GM19438 (cell line): ENCODE results near the gene IFT52.
"Not testable (repeated sequence)": the region's sequence is repeated elsewhere in the genome, so short reads cannot be mapped to it uniquely, and the experiment has no call there.

Experiments used
- ATAC-seq: cut with Tn5 transposase; IDR thresholded peaks from one replicate; pipeline ENCODE4 v1.9.1; 2021; ENCODE audit warnings: low read depth; ENCODE audit not compliant: unreplicated experiment

Gene IFT52

GRCh38 chr20:43631598-43631997 lies 40.9 kb downstream of the IFT52 start:
- no peak for ATAC-seq

- no peak for ATAC-seq
These were observed 45.7 kb downstream of the IFT52 start for GRCh38 chr20:43636429-43636828.

- no peak for ATAC-seq
These were observed 51.8 kb downstream of the IFT52 start for GRCh38 chr20:43642548-43642947.

GRCh38 chr20:43650997-43651525 lies 60.3 kb downstream of the IFT52 start:
- ATAC-seq = no peak

GRCh38 chr20:43651650-43652184 lies 61.0 kb downstream of the IFT52 start:
- not testable (repeated sequence) for ATAC-seq

- no peak for ATAC-seq
These were observed 63.2 kb downstream of the IFT52 start for GRCh38 chr20:43653966-43654365.

- ATAC-seq = not testable (repeated sequence)
These were observed 64.4 kb downstream of the IFT52 start for GRCh38 chr20:43655176-43655575.

GRCh38 chr20:43655937-43656336 lies 65.2 kb downstream of the IFT52 start:
- no peak for ATAC-seq

- no peak for ATAC-seq
These were observed 67.5 kb downstream of the IFT52 start for GRCh38 chr20:43658069-43658722.

GRCh38 chr20:43658723-43659419 lies 68.1 kb downstream of the IFT52 start:
- no peak for ATAC-seq

- no peak for ATAC-seq
These were observed 72.4 kb downstream of the IFT52 start for GRCh38 chr20:43662943-43663655.

- no peak for ATAC-seq
These were observed 74.9 kb downstream of the IFT52 start for GRCh38 chr20:43665466-43666176.

GRCh38 chr20:43666376-43667328 lies 75.9 kb downstream of the IFT52 start, which contains the start of gene MYBL2:
MYBL2 (plus strand) TSS chr20:43667114; CDS start chr20:43667284, 170 bp downstream.
- ATAC-seq = peak; percentile 57

GRCh38 chr20:43667341-43668132 lies 76.8 kb downstream of the IFT52 start:
- ATAC-seq = peak; percentile 33

- ATAC-seq = no peak
These were observed 78.6 kb downstream of the IFT52 start for GRCh38 chr20:43669332-43669731.

- no peak for ATAC-seq
These were observed 79.7 kb downstream of the IFT52 start for GRCh38 chr20:43670423-43670822.

- ATAC-seq = no peak
These were observed 85.6 kb downstream of the IFT52 start for GRCh38 chr20:43676368-43676767.

- no peak for ATAC-seq
These were observed 90.2 kb downstream of the IFT52 start for GRCh38 chr20:43680981-43681380.
